ENCODE results near the gene ZFP64.

GRCh38 chr20:52180180-52180840 is 11.3 kb downstream of the ZFP64 start:
- TF ChIP-seq CTCF (IDR thresholded peaks at IDR 0.05) (no peak), POLR2A (IDR thresholded peaks at IDR 0.05) (no peak), EP300 (IDR thresholded peaks at IDR 0.05) (no peak), POLR2AphosphoS5 (IDR thresholded peaks at IDR 0.05) (no peak)

All from upper lobe of left lung (tissue), 4 donors.